NCI-H460 (cell line): ENCODE results near the gene RNU2-1. TPM values are rescaled to one million over a fixed set of nuclear protein-coding genes. Genes with fewer than 3 reads are reported as not detected.
"Not testable (repeated sequence)": the region's sequence is repeated elsewhere in the genome, so short reads cannot be mapped to it uniquely, and the experiment has no call there.

ENCODE experiments used
- DNase-seq: peaks from one replicate; pipeline ENCODE4 v3.0.0-alpha.2; 2016; ENCODE audit warnings: low read depth; ENCODE audit errors: extremely low read depth
- small RNA-seq, 2 experiments: library from RNA; depleted of rRNA; stranded (forward); fragments of <200 nt; gene quantifications; one replicate each; pipeline ENCODE3, GENCODE V24; 2014
- total RNA-seq: library from RNA; depleted of rRNA; stranded (reverse); fragments of >200 nt; shearing (Covaris generic); gene quantifications from 2 replicates; pipeline ENCODE4 v1.2.3, GENCODE V29; 2014; rRNA removed

RNU2-1 gene
- total RNA-seq, 1 experiment from 2014 or later, result not detected

DNA sequence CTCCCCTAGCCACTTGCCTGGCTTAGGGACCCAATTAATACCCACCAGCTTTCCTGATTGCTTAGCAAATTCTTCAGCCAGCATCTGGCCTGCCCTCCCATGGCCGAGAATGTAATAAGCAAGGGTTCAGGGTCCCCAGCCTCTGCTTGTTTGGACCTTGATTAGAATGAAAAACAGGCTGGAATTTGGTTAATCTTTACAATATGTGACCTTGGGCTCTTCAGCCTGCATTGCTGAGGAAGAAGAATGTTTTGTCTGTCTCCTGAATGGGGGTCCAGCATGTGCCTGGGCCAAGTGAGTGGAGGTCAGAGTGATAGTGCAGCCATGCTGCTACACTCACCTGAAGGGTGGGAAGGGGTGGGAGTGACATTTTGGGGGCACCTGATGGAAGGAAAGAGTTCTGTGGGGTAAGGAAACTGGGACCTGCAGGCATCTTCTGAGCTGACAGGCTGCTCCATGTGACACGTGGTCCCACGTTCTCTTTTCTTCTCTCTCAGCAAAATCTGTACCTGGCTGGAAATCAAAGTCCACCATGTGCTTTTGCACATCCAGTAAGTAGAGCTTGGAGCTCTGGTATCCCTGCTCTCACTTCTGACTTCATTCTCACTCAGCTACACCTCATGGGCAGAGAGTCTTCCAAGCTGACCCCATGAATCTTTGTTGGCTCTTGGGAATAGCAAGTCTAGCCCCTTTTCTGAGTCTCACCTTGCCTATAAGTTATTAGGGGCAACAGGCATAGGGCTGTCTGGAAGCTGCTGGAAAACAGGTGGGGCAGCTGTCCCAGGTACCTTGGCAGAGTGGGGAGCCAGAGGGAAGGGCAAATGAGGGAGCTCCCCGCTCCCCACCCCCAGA is 16.8 kb downstream of the RNU2-1 start:
- DNase-seq, result no peak

DNA sequence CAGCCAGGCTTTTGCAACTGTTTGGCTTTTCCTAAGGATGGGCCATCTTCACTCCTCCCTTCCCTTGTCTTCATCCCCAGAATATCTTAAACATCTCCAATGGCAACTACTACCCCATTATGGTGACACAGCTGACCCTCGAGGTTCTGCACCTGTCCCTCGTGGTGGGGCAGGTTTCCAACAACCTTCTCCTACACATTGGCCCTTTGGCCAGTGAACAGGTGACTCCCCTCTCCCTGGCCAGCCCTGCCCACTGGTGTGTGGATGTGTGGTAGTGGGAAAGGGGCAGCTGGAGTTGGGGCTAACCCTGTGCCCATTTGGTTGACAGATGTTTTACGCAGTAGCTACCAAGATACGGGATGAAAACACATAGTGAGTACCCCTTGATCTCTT is 17.4 kb downstream of the RNU2-1 start:
- DNase-seq, result no peak

DNA sequence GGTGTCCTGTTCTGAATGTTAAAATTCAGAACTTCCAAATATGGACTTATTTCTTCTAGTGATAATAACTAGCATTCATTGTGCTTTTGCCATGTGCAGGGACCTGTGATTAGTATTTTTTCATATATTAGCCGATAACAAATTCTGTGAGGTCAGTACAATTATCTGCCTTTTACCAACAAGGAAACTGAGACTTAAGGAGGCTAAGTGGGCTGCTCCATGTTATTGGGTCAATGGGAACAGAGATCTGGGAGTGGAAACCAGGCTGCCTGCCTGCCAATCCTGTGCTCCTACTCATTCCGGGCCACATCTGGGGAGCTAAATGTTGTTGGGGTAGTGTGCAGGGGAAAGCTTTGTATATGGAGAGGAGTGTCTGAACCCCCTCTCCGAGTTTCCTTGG is 18.4 kb downstream of the RNU2-1 start:
- no peak for DNase-seq

DNA sequence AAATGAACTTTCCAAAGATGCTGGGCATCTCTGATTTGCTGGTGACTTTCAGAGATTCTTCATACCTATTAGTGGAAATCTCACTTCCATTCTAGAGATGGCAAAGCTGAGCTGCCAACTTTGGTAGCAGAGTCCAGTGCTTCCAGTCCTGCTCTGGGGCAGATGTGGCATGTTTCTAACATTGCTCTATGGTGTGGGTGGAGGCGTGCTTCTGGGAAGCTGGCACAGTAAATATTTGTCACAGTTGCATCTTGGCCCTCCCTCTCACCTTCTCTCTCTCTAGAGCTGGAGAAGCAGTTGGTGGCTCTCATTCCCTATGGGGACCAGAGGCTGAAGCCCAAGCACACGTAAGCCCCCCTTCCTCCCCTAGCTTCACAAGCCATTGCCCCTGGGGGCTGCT is 20.2 kb downstream of the RNU2-1 start:
- no peak for DNase-seq

DNA sequence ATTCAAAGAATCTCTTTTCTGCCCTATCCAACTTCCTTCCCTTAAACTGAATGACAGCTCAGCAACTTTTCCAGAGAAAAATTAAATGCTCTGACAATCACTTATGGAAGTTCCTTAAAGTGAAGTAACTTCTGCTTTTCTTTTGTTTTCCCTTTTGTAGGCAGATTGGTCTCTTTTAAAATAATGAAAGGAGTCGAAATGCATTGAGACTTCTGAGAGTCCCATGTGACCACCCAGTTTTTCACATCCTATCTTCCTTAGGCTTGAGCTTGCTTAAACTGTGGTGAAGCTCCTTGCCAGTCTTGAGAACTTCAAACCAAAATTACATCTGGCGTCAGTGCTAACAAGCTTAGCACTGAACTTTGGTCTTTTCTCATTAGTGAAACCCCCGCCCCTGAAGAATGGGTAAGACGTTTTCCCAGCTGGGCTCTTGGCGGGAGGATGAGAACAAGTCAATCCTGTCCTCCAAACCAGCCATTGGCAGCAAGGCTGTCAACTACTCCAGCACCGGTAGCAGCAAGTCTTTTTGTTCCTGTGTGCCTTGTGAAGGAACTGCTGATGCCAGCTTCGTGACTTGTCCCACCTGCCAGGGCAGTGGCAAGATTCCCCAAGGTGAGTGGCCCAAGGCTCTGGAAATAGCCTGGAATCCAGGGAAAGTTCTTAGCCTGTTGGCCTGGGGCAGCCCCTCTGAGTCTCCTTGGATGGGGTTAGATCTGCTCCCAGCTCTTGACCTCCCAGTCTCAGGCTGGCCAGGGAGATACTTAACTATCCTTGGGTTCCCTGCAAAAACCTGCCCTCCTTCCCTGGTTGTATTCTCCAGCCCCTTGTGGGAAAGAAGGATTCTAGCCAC is 20.9 kb downstream of the RNU2-1 start:
- no peak for DNase-seq

DNA sequence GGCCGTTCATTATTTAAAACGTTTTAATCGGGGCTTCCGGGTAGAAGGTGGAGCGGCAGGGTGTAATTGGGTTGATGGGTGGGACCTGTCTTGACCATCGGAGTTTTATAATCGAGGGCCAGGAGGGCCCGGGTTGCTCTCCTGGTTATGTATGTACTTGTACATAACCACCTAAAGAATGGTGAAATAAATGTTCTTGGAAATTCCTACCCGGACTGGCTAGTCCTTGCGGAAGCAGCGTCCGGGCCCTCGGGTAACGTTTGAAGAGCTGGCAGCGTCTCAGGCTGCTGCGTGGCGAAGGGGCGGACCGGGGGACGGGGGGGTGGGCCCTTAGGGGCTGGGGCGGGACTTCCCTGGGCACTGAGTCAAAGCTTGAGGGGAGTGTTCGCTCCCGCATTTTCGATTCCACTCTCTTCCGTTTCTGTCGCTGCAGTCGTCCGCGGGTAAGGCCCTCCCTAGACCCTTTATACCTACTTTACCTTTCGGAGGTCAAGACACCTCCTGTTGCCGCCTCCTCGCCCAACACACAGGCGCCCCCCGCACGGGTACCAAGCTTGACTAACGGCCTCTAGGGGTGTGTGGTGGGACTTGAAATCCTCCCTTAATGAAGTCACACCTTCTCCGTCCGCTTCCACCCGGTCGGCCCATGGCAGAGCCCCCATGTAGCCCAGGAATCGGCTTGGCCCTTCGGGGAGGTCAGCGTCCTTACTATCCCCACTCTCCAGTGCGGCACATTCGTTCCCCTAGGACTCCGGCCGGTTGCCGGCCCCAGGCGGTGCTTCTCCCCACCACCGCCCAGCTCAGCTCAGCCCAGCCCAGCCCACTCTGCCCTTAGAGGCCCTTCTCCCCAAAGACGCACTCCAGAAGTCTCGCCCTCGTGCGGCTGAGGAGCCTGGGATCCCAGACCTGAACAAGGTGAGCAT is 22.0 kb downstream of the RNU2-1 start, which contains the start of gene TMEM106A:
Gene TMEM106A, plus strand, starts transcription at position 396 of the 923 bp plus-strand sequence. CDS start 1,167 bp downstream, outside the sequence.
- peak; percentile 67 for DNase-seq

DNA sequence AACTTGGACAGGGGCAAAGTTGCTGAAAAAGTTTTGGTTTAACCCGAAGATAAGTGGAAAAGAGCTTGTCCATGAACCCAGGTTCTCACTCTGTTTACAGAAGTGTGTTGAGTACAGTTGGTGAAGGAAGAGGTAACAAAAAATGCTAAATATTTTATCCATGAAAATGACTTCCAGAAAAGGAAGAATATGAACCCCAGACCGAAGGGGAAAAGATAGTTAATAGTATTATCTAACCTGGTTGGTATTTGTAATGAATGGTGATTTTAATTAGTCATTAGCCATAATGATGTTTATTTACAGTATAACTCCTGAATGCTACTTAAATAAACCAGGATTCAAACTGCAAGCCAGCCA is 22.7 kb downstream of the RNU2-1 start:
- DNase-seq, result no peak

DNA sequence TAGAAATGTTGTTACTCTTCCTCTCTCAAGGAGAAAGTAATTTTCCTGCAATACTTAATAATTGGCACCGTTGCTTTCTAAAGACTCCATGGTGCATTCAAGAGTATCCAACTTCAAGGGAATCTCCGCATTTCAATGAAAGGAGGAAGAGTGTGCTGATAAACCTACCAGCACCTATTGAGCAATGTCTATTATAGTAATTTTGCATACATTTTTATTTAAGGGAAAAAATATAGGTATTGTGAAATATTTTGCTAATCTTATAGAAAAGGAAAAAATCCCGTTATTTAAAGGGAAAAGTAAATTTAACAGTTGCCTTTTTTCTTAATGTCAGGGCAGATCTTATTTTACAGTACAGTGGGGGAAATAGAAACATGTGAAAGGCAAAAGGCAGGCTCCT is 23.2 kb downstream of the RNU2-1 start:
- no peak for DNase-seq

DNA sequence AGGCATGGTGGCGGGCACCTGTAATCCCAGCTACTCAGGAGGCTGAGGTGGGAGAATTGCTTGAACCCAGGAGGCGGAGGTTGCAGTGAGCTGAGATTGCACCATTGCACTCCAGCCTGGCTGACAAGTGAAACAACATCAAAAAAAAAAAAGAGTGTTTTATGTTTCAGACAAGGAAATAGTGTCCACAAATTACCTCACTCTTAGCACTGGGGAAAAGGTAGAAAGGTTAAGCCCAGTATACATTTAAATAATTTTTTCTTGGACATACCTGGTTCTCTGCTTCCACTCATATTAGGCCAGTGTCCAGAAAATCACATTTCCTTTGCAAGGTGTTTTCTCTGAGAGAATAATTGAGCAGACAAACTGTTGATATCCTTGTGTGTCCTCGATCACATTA is 30.8 kb downstream of the RNU2-1 start:
- DNase-seq, result not testable (repeated sequence)

DNA sequence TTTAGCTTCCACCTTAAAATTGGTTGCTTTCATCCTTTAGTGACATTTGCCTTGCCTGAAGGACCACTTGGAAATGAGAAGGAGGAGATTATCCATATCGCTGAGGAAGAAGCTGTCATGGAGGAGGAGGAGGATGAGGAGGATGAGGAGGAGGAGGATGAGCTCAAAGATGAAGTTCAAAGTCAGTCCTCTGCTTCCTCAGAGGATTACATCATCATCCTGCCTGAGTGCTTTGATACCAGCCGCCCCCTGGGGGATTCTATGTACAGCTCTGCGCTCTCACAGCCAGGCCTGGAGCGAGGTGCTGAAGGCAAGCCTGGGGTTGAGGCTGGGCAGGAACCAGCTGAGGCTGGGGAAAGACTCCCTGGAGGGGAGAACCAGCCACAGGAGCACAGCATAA is 33.6 kb downstream of the RNU2-1 start:
- DNase-seq, result no peak

DNA sequence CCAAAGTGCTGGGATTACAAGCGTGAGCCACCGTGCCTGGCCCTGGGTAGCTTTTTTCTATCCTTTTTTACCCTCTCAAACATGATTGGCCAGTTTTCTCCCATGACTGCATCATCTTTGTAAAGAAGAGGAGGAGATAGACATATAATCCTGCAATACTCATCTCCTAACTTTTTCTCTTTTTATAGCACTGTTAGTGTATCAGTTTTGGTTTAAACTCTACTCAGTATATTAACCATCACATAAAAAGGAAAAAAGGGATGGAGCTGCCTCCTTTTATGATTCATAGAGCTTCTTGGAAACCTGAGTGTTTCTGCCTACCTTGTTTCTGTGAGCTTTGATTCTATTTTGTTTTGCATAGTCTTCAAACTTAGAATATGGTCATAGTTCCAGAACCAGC is 34.1 kb downstream of the RNU2-1 start:
- DNase-seq, result no peak

DNA sequence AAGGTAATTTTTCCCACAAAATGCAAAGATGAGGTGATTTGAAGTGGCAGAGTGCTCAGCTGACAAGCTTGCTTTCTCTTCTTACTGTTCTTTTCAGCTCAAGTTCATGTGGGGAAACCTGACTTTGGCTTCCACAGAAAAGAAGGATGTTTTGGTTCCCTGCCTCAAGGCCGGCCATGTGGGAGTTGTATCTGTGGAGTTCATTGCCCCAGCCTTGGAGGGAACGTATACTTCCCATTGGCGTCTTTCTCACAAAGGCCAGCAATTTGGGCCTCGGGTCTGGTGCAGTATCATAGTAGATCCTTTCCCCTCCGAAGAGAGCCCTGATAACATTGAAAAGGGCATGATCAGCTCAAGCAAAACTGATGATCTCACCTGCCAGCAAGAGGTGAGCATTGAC is 40.5 kb downstream of the RNU2-1 start:
- no peak for DNase-seq

DNA sequence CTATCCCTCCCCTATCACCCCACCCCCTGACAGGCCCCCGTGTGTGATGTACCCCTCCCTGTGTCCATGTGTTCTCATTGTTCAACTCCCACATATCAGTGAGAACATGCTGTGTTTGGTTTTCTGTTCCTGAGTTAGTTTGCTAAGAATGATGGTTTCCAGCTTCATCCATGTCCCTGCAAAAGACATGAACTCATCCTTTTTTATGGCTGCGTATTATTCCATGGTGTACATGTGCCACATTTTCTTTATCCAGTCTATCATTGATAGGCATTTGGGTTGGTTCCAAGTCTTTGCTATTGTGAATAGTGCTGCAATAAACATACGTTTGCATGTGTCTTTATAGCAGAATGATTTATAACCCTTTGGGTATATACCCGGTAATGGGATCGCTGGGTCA is 47.1 kb downstream of the RNU2-1 start:
- not testable (repeated sequence) for DNase-seq

DNA sequence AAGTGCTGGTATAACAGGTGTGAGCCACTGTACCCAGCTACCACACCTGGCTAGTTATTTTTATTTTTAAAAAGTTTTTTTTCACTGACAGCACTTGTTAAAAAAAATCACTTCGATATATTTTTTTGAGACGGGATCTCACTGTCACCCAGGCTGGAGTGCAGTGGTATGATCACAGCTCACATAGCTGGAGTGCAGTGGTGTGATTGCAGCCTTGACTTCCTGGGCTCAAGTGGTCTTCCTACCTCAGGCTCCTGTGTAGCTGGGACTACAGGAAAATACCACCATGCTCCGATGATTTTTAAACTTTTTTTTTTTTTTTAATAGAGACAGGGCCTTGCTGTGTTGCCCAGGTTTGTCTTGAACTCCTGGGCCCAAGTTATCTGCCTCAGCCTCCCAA is 49.9 kb downstream of the RNU2-1 start:
- DNase-seq, result no peak

Small RNA genes within 50 kb of the gene (small RNA-seq; reads per million reads assigned to genes)
- gene RF00004 (0 reads per million in 2 experiments), gene RNU2-1 (0 reads per million in 2 experiments)

Other genes with a start within 250 kb of the RNU2-1 start
- gene RPL27, start 235.6 kb downstream of the RNU2-1 start, total RNA-seq, result 2,857 and 2,900 TPM in 2 replicates
- gene IFI35, start 227.2 kb downstream of the RNU2-1 start, total RNA-seq, result 22.3 and 26.0 TPM in 2 replicates
- gene VAT1, start 211.6 kb downstream of the RNU2-1 start, total RNA-seq, result 164 and 168 TPM in 2 replicates
- not detected in 2 replicates for gene RND2, start 208.7 kb downstream of the RNU2-1 start, total RNA-seq
- 37.6 and 42.2 TPM in 2 replicates for gene BRCA1, start 108.6 kb downstream of the RNU2-1 start, total RNA-seq
- gene NBR1, start 62.8 kb downstream of the RNU2-1 start, total RNA-seq, result 66.9 and 78.6 TPM in 2 replicates
- gene TMEM106A, start 22.1 kb downstream of the RNU2-1 start, total RNA-seq, result 2.0 and 2.5 TPM in 2 replicates
- gene CCDC200, start 5.4 kb downstream of the RNU2-1 start, total RNA-seq, result not detected in 2 replicates
- gene ARL4D, start 165.0 kb upstream of the RNU2-1 start, total RNA-seq, result 84.7 and 89.8 TPM in 2 replicates
- gene DHX8, start 250.0 kb upstream of the RNU2-1 start, total RNA-seq, result 45.8 and 54.1 TPM in 2 replicates